KMS-11 (cell line): ENCODE results near the gene CYP27A1.

ENCODE experiments used
- H2AFZ ChIP-seq: fragments of 200-600 bp; sonication (generic); 2 replicates; pipeline ENCODE4 v1.6.1; 2016; ENCODE audit warnings: antibody characterized with exemption, mixed run types, low read depth
- H3K27ac ChIP-seq: fragments of 200-600 bp; sonication (generic); 2 replicates; pipeline ENCODE4 v1.6.1; 2016; ENCODE audit warnings: mild to moderate bottlenecking, mixed run types
- H3K27me3 ChIP-seq: fragments of 200-600 bp; sonication (generic); 2 replicates; pipeline ENCODE4 v1.6.1; 2017; ENCODE audit warnings: mild to moderate bottlenecking, low read depth, mixed run types, moderate library complexity; ENCODE audit not compliant: insufficient read depth
- H3K36me3 ChIP-seq: fragments of 200-600 bp; sonication (generic); 2 replicates; pipeline ENCODE4 v1.6.1; 2017; ENCODE audit warnings: mild to moderate bottlenecking, mixed run types; ENCODE audit not compliant: insufficient read depth
- H3K4me1 ChIP-seq: fragments of 200-600 bp; sonication (generic); 2 replicates; pipeline ENCODE4 v1.6.1; 2016; ENCODE audit warnings: mild to moderate bottlenecking, low read depth, mixed run types; ENCODE audit not compliant: poor library complexity, severe bottlenecking
- H3K4me2 ChIP-seq: fragments of 200-600 bp; sonication (generic); 2 replicates; pipeline ENCODE4 v1.7.0; 2016; ENCODE audit warnings: mild to moderate bottlenecking, mixed run types
- H3K4me3 ChIP-seq: fragments of 200-600 bp; sonication (generic); IDR thresholded peaks from 2 replicates; pipeline ENCODE4 v1.6.1; 2017; ENCODE audit warnings: low read depth, low read length, mixed read lengths; ENCODE audit not compliant: insufficient read depth
- H3K79me2 ChIP-seq: fragments of 200-600 bp; sonication (generic); 2 replicates; pipeline ENCODE4 v1.6.1; 2016; ENCODE audit warnings: low read depth, mixed run types; ENCODE audit not compliant: insufficient read depth
- H3K9ac ChIP-seq: fragments of 200-600 bp; sonication (generic); 2 replicates; pipeline ENCODE4 v1.6.1; 2016; ENCODE audit warnings: mild to moderate bottlenecking, mixed run types
- H4K20me1 ChIP-seq: fragments of 200-600 bp; sonication (generic); 2 replicates; pipeline ENCODE4 v1.6.1; 2016; ENCODE audit warnings: mild to moderate bottlenecking, mixed run types; ENCODE audit not compliant: insufficient read depth
- TF ChIP-seq, protein P1 (sequence below): fragments of 200-600 bp; sonication (generic); conservative IDR thresholded peaks from 2 replicates; pipeline ENCODE4 v1.6.1; 2017; ENCODE audit warnings: low read depth, mild to moderate bottlenecking, antibody characterized with exemption, low read length, moderate library complexity, mixed read lengths

The CYP27A1 gene

GRCh38 chr2:218854860-218855259 is 72.9 kb downstream of the CYP27A1 start:
- no peaks in the 10 kb centered on the region for H4K20me1 ChIP-seq
- no peak overlapping the region for H2AFZ ChIP-seq
- TF ChIP-seq, protein P1, sequence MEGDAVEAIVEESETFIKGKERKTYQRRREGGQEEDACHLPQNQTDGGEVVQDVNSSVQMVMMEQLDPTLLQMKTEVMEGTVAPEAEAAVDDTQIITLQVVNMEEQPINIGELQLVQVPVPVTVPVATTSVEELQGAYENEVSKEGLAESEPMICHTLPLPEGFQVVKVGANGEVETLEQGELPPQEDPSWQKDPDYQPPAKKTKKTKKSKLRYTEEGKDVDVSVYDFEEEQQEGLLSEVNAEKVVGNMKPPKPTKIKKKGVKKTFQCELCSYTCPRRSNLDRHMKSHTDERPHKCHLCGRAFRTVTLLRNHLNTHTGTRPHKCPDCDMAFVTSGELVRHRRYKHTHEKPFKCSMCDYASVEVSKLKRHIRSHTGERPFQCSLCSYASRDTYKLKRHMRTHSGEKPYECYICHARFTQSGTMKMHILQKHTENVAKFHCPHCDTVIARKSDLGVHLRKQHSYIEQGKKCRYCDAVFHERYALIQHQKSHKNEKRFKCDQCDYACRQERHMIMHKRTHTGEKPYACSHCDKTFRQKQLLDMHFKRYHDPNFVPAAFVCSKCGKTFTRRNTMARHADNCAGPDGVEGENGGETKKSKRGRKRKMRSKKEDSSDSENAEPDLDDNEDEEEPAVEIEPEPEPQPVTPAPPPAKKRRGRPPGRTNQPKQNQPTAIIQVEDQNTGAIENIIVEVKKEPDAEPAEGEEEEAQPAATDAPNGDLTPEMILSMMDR: no peak
- peaks cover 34% of the 10 kb centered on the region for H3K27me3 ChIP-seq
- H3K9ac ChIP-seq: no peak overlapping the region
- H3K36me3 ChIP-seq: no peaks in the 10 kb centered on the region
- H3K4me3 ChIP-seq: no peak overlapping the region
- H3K27ac ChIP-seq: no peak overlapping the region
- H3K4me2 ChIP-seq: no peak overlapping the region
- H3K79me2 ChIP-seq: no peaks in the 10 kb centered on the region
- peaks cover 8% of the 10 kb centered on the region for H3K4me1 ChIP-seq

GRCh38 chr2:218855305-218856166 is 73.6 kb downstream of the CYP27A1 start:
- Histone ChIP-seq H3K27me3 (peaks cover 41% of the 10 kb centered on the region), H3K27ac (no peak overlapping the region), H3K4me3 (no peak overlapping the region)

DNA sequence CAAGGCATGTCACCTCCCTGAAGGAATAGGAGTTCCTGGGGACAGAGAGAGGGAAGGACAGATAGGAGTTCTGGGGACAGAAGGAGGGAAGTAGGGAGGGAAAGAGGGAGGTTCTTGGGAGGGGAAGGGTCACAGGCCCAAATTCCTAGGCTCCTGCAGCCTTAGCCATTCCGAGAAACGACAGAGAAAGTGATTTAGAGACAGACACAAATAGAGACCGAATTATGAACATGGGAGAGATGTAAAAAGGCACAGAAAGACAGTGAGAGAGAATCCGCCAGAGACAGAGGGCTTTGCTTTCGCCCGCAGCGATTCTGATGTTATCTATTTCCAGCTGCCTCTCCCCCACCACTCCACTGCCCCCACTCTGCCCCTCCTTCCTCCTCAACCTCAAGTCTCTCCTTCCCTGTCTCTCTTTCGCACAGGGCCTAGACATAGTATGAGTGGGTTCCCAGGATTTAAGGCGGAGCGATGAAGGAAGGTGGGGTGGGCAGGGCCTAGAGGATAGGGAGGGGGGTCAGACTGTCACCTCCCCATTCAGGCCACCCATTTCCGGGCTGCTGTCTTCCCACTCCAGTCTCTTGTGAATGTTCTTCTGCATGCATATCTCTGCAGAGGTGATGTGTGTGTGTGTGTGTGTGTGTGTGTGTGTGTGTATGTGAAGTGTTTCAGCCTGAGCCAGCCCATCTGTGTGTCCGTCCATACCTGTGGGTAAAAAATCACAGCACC is 74.4 kb downstream of the CYP27A1 start:
- peaks cover 48% of the 10 kb centered on the region for H3K27me3 ChIP-seq
- H2AFZ ChIP-seq: no peak overlapping the region
- H3K4me1 ChIP-seq: peaks cover 8% of the 10 kb centered on the region
- no peaks in the 10 kb centered on the region for H3K36me3 ChIP-seq
- H3K27ac ChIP-seq: no peak overlapping the region
- no peak overlapping the region for H3K9ac ChIP-seq
- no peaks in the 10 kb centered on the region for H4K20me1 ChIP-seq
- no peak overlapping the region for H3K4me2 ChIP-seq
- TF ChIP-seq, protein P1: no peak
- H3K79me2 ChIP-seq: no peaks in the 10 kb centered on the region
- H3K4me3 ChIP-seq: no peak overlapping the region

More at GRCh38 chr2:218855305-218856166, 73.6 kb downstream of the CYP27A1 start:
- no peaks in the 10 kb centered on the region for H3K79me2 ChIP-seq
- H4K20me1 ChIP-seq: no peaks in the 10 kb centered on the region
- peaks cover 8% of the 10 kb centered on the region for H3K4me1 ChIP-seq
- H3K36me3 ChIP-seq: no peaks in the 10 kb centered on the region
- H3K4me2 ChIP-seq: no peak overlapping the region
- no peak overlapping the region for H3K9ac ChIP-seq
- H2AFZ ChIP-seq: no peak overlapping the region
- TF ChIP-seq, protein P1: no peak

GRCh38 chr2:218856896-218857243 is 74.9 kb downstream of the CYP27A1 start:
- TF ChIP-seq, protein P1: no peak
- peaks cover 53% of the 10 kb centered on the region for H3K27me3 ChIP-seq
- no peak overlapping the region for H2AFZ ChIP-seq
- H3K79me2 ChIP-seq: no peaks in the 10 kb centered on the region
- H3K4me2 ChIP-seq: no peak overlapping the region
- H4K20me1 ChIP-seq: no peaks in the 10 kb centered on the region
- H3K9ac ChIP-seq: no peak overlapping the region
- no peak overlapping the region for H3K27ac ChIP-seq
- no peak overlapping the region for H3K4me3 ChIP-seq
- H3K4me1 ChIP-seq: peaks cover 8% of the 10 kb centered on the region
- H3K36me3 ChIP-seq: no peaks in the 10 kb centered on the region
